HG02981 (cell line): Measurements from ENCODE around the gene RND2.
"Not testable (repeated sequence)": the region's sequence is repeated elsewhere in the genome, so short reads cannot be mapped to it uniquely, and the experiment has no call there.

Experiments used
- ATAC-seq: cut with Tn5 transposase; IDR thresholded peaks from one replicate; pipeline ENCODE4 v1.9.1; 2021; ENCODE audit warnings: mild to moderate bottlenecking, moderate library complexity; ENCODE audit not compliant: unreplicated experiment

RND2 gene, protein sequence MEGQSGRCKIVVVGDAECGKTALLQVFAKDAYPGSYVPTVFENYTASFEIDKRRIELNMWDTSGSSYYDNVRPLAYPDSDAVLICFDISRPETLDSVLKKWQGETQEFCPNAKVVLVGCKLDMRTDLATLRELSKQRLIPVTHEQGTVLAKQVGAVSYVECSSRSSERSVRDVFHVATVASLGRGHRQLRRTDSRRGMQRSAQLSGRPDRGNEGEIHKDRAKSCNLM

DNA sequence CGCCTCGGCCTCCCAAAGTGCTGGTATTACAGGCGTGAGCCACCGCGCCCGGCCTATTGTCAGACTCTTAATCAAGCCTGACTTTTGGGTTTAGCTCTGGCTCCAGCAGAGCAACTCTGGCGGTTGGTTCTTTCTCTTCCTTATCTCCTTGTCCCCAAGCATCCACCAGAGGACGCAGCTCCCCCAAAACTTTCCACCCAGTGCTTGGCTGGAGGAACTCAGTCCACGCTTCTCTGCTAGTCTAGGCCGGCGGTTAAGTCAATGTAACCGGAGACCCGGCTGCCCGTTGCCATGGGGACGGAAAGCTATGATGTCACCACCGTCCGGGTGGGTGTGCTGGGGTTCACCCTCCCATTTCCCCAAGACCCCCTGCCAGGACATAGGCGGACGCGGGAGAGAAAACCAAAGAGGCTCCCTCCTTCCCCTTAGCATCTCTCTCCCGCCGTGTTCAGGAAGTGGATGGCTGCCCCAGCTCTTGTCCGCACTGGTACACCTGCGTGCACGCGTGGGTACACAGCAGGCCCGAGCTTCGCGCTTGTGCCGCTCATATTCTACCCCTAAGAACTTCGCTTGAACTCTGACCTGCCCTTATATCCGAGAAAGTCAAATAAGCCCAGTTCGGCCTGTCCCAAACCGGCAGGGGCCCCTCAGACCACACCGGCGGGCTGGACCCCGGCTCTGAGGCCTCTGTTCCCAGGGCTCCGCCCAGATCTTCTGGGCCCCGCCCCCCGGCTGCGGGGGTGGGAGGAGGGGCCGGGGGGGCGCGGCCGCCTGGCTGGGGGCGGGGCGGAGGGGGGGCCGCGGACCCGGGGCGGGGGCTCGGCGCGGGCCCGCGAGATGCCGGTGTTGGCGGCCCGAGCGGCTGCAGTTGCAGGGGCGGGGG lies at the start of gene RND2:
Gene RND2, plus strand, starts transcription at position 825 of the 883 bp plus-strand sequence. CDS start 117 bp downstream, outside the sequence.
- peak; percentile 47 for ATAC-seq

DNA sequence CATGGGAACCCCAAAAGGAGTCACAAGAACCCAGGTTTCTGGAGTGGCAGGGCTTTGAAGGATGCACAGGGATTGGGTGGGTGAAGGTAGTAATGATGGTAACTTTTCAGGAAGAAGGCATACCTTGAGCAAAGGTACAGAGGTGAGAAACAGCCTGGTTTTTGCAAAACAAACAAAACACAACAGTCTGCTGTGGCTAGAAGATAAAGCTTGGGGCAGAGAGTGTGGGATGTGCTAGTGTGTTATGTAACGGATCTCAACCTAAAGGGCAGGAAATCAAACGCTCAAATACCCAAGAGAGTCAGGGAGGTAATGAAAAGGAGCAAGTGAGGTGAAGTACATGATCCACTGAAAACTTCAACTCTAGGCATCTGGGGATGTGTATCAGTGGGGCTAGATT lies 49.8 kb upstream of the RND2 start:
- no peak for ATAC-seq

DNA sequence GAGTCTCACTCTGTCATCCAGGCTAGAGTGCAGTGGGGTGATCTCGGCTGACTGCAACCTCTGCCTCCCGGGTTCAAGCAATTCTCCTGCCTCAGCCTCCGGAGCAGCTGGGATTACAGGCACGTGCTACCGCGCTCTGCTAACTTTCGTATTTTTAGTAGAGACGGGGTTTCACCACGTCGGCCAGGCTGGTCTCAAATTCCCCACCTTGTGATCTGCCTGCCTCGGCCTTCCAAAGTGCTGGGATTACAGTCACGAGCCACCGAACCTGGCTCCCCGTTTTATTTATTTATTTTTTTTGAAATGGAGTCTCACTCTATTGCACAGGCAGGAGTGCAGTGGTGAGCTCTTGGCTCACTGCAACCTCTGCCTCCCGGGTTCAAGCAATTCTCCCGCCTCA lies 49.3 kb upstream of the RND2 start:
- not testable (repeated sequence) for ATAC-seq

DNA sequence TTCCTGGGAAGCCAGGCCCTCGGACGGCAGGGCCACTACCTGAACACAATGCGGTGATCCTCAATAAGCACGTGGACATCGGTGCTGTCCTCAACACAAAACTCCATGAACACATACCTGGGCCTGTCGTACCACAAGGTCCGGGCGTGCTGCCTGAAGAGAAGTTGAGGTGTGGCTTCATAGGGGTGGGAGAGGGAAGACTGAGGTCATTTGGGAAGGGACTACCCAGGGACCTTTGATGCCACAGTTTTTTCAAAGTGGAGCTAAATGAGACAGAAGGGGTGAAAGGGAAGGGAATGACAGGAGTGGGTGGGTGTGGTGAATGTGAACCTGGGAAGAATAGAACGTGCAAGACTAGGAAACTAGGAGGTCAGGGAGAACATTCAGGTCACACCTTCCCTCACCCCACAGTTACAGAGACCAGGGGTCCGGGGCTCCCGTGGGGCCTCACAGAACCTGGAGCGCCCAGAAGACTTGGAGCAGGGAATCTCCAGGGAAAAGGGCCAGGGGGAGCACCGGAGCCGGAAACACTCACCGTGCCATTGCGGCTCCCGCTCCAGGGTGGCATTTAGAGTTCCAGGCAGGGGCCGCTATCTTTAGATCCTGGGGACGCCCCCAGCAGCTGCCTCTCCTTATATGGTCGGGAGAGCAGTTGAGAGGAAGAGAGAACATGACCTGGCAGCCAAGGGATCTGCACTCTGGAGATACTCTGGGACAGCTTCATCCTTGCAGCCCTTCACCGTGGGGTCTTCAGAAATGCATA lies 45.3 kb upstream of the RND2 start, which contains the start of gene PTGES3L:
Gene PTGES3L, minus strand, starts transcription at position 570 of the 763 bp plus-strand sequence. Its CDS starts 27 bp downstream, at position 543.
- no peak for ATAC-seq

DNA sequence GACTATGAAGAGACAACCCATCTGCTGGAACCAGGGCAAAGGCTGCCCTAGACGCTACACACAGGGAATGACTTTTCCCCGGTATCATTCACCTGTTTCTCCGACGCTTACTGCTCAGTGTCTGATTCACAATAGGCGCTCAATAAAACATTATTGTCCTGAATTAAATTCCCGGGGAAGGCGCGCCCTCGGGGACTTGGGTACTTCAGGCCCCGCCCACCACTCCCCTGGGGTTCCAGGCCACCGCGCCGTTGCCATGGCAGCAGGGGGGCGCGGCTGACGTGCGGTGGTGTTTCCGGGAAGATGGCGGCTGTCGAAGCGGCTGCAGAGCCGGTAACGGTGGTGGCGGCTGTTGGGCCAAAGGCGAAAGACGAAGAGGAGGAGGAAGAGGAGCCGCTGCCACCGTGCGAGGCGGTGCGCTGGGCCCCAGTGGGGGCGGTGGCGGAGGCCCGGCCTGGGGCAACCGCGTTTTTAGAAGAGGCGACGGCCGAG lies 44.7 kb upstream of the RND2 start, which contains the start of gene RUNDC1:
Gene RUNDC1, plus strand, starts transcription at position 292 of the 492 bp plus-strand sequence. Its CDS starts 12 bp downstream, at position 304.
- ATAC-seq = peak; percentile 66

DNA sequence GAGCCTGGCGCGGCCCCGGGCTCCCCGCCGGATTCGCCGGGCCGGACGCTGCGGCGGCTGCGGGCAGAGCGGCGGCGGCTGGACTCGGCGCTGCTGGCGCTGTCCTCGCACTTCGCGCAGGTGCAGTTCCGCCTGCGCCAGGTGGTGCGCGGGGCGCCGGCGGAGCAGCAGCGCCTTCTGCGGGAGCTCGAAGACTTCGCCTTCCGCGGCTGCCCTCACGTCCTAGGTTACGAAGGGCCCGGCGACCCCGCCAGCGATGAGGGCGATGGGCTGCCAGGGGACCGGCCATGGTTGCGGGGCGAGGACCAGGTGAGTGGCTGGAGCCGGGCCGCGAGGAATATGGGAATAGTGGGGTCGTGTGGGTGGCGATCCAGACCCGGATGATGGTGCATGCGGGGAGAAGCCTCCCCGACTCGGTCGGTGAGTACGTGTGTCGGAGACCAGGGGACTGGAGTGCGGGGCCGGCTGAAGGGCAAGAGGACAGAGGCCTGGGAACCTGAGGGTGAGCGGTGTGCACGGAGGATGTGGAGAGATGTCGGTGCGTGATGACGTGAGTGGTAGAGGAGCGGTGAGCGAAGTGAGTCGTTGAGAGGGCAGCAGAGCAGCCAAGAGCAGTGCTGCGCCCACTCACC lies 44.1 kb upstream of the RND2 start:
- peak; percentile 38 for ATAC-seq

DNA sequence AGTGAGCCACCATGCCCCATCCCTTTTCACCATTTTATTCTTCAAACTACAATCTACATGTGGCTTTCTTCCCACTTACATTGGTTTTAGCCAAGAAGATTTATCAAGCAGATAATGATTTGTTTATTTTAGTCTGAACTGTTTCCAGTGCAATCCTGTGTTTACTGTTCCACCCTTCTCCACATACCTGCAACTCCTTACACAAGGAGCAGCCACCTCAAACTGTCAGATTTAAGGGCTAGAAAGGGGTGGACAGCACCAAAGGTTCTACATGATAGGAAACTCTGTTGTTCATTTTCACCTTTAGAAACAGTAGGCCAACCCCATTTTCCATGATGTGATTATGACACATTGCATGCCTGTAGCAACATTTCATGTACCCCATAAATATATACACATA lies 42.8 kb upstream of the RND2 start:
- no peak for ATAC-seq

DNA sequence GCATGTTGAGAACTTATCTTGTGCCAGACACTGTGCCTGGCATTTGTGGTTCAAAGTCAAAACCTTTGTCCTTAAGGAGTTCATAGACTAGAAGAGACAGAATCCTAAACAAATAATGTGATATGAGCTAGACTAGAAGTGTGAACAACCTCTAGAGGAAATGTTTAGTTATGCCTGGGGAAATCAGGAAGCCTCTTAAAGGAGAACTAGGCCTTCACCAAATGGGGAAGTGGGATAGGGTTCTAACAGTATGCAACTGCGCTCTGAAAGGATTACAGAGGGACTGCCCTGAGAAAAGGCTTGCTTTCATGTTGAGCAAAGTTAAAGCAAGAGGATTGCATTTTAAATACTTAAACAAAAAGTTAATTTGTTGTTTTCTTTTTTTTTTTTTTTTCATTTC lies 39.8 kb upstream of the RND2 start:
- ATAC-seq = no peak

DNA sequence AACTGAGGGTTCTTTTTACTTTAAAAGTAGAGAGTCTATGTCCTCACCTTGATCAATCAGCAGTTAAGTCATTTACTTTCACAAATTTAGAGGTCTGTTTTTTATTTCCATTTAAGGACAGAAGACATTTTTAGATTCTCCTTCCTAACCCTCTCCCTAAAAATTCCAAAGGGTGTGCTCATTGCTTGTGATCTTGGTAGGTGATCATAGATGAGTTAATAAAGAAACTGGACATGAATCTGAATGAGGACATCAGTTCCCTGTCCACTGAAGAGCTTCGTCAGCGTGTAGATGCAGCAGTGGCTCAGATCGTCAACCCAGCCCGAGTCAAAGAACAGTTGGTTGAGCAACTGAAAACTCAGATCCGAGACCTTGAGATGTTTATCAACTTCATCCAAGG lies 35.9 kb upstream of the RND2 start:
- no peak for ATAC-seq

DNA sequence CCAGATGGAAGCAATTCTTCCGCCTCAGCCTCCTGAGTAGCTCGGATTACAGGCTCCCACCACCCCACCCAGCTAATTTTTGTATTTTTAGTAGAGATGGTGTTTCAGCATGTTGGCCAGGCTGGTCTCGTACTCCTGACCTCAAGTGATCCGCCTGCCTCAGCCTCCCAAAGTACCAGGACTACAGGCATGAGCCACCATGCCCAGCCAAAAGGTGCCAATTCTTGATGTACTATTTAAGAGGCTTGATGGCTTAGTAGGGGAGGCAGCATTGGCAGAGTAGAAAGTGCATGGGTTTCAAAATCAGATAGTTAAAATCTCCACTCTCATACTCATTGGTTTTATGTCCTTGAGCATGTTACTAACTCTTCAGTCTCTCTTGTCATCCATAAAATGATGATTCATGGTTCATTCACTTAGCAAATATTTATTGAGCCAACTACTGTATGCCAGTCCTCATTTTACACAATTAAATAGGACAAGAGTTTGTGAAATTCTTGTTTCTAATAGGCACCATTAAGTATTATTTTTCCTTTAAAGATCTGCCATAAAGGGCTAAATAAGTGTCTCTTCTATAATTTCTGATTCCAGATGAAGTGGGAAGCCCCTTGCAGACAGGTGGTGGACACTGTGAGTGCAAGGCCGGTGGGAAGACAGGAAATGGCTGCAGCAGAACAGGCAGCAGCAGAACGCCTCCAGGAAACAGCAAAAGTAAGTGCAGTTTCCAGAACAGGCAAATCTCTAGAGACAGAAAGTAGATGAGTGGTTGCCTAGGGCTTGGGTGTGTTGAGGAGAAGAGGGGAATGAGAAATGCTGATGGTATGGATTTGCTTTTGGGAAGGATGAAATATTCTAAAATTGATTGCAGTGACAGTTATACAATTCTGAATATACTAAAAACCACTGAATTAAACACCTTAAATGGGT lies 35.0 kb upstream of the RND2 start:
- ATAC-seq = no peak

DNA sequence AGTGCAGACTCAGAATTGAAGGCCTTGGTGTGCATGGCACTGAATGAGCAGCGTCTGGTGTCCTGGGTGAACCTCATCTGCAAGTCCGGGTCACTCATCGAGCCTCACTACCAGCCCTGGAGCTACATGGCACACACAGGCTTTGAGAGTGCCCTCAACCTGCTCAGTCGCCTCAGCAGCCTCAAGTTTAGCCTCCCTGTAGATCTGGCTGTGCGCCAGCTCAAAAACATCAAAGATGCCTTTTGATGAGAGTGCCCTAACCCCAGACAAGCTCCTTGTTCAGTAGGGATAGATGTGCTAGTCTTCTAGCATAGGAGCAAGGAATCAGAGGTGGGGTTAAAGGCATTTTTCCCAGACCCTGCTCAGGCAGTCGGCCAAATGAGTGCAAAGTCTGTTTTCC lies 33.6 kb upstream of the RND2 start:
- no peak for ATAC-seq

DNA sequence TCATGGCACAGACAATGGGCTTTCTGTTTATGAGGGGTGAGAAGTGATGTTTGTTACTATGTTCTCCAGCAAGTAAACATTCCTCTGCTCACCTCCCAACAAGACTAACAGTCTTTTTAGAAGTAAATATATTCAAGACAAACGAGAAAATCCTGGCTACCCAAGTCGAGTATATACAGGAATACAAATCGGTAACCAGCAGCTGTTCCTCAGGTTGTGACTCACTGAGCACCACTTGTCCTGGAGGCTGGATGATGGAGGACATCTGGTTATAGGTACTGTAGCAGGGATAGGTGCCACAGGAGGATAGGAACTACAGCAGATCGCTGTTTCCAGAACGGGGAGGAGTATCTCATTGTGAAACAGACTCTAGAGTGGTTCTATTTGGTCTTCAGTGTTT lies 32.2 kb upstream of the RND2 start:
- no peak for ATAC-seq

DNA sequence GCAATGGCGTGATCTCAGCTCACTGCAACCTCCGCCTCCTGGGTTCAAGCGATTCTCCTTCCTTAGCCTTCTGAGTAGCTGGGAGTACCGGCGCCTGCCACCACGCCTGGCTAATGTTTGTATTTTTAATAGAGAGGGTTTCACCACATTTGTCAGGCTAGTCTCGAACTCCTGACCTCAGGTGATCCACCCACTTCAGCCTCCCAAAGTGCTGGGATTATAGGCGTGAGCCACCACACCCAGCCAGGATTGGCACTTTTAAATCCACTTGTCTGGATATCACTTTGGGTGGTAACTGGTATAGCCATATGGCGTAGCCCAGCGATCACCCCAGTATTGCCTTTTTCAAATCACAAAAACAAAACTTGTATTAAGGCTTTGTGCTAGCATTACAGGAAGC lies 31.1 kb upstream of the RND2 start:
- not testable (repeated sequence) for ATAC-seq

DNA sequence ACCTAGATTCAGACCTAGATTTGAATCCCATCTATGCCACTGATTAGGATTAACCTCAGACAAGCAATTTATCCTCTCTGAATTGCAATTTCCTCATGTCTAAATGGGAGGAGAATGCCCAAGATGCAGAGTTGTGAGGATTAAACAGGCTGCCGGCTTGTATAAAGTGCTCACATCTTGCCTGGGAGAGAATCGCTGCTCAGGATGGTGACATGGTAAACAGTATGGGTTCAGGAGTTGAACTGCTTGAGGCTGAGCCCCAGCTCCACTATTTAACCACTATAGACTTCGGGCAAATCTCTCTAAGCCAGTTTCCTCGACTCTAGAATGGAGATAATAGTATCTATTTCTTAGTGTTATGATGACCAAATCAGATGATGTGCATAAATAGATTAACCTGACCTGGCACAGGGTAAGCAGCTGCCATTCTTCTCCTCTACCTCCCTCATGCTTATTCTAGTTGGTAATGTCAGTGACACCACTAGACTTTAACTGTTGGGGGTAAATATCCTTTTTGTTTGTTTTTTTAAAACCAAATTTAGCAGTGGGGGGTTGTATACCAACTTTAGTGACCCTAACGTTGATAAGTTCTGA lies 27.5 kb upstream of the RND2 start:
- ATAC-seq = no peak

DNA sequence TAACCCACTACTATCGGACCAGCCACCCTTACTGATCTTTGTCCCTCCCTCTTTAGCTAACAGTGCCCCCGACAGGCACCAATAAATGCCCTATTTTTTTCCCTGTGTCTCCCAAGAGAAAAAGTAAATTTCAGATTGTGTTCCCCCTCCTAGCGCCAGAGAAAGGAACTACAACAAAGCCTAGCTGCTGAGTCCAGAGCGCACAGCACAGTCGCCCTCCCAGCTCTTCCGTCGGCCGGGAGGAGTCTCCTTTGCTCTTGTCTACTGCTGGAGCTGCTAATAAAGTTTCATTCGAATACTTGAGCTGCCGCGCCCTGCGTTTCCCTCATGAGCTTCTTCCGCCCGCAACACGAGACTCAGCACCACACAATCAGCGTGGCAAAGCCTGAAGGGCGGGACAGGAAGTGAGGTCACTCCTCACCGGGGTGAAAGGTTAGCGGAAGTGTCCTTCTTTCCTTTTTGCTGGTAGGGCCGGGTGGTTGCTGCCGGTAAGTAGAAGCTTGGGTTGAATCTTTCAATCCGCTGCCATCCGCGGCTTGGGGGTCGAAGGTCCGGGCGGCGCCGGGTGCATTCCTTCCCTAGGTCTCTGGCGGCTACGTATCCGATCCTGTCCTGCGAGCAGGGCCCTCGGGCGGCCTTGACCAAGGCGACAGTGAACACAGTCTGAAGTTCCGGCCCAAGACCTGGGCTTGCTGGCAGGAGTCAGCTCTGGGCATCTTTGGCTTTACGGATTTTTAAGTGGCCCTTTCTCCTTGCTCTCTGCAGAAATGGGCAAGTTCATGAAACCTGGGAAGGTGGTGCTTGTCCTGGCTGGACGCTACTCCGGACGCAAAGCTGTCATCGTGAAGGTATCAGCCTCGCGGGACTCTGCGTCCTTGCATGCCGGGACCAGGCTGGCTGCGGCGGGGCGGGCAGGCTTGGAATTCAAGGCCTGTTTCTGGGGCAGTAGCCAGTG lies 26.8 kb upstream of the RND2 start, which contains the start of gene RPL27:
Gene RPL27, plus strand, starts transcription at position 436 of the 955 bp plus-strand sequence. Its CDS starts 332 bp downstream, at position 768.
- ATAC-seq = peak; percentile 93

DNA sequence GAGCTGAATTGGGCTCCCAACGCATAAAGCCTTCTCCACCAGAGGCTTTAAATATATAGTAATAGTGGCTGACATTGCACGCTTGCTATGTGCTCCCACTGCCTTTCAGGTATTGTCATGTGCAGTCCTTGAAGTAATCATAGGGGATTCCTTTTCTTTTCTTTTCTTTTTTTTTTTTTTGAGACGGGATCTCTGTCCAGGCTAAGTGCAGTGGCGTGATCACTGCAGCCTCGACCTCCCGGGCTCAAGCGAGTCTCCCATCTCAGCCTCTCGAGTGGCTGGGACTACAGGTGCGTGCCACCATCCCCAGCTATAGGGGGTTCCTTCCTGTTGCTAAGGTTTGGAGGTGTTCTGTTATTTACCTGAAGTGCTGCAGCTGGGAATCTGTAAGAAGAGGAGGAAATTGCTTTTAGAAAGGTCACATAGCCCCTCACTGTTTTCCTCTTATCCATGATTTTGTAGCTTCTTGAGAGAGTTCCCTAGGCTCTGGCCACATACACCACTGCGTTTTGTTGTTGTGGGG lies 26.0 kb upstream of the RND2 start:
- no peak for ATAC-seq

DNA sequence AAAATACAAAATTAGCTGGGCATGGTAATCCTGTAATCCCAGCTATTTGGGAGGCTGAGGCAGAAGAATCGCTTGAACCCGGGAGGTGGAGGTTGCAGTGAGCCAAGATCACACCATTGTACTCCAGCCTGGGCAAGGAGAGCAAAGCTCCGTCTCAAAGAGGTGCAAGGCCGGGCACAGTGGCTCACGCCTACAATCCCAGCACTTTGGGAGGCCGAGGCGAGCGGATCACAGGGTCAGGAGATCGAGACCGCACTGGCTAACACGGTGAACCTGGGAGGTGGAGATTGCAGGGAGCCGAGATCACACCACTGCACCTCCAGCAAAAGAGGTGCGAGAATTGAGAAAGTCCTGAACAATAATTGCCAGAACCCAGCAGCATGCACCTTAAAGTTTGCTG lies 24.1 kb upstream of the RND2 start:
- not testable (repeated sequence) for ATAC-seq
